ENCODE measurements around the gene RAVER1. TPM values are rescaled to one million over a fixed set of nuclear protein-coding genes. Genes with fewer than 3 reads are reported as not detected.

Gene RAVER1
- total and polyA plus RNA-seq, 9 of the 15 experiments (the other 6 are each of a cell fraction or from before 2014, with no cell fraction given): 0.06 to 113 (median 7.0) TPM

GRCh38 chr19:10288662-10289166 is 44.6 kb downstream of the RAVER1 start (continued):
- TF ChIP-seq NR0B1 (IDR thresholded peaks at IDR 0.05; ENCODE audit: partially characterized antibody): no peak
- TF ChIP-seq THRAP3 (IDR thresholded peaks at IDR 0.05; ENCODE audit: borderline replicate concordance): no peak
- no peak for TF ChIP-seq ARID4B (CRISPR knock-in tag; IDR thresholded peaks at IDR 0.05)
- no peak for TF ChIP-seq GTF3C2 (IDR thresholded peaks at IDR 0.05; ENCODE audit: borderline replicate concordance, extremely low read depth, insufficient read length)
- TF ChIP-seq MITF (IDR thresholded peaks at IDR 0.05): no peak
- no peak; the same call in 1 of the 2 replicates for TF ChIP-seq HDAC2 (IDR thresholded peaks at IDR 0.05)
- TF ChIP-seq PRMT5 (CRISPR knock-in tag; IDR thresholded peaks at IDR 0.05): no peak
- no peak; a peak in 1 of 4 replicates for TF ChIP-seq HDAC1 (IDR thresholded peaks at IDR 0.05)
- no peak for TF ChIP-seq ZNF518B (CRISPR knock-in tag; IDR thresholded peaks at IDR 0.05)
- 0 out of 2 replicates have a peak, but pooled peaks have one; percentile 5 for TF ChIP-seq LCOR (CRISPR knock-in tag; IDR thresholded peaks at IDR 0.05)
- TF ChIP-seq ZNF695 (CRISPR knock-in tag; IDR thresholded peaks at IDR 0.05): no peak
- peak; percentile 50; the same call in 1 of the 2 replicates for TF ChIP-seq PML (IDR thresholded peaks at IDR 0.05; ENCODE audit: low read length)
- TF ChIP-seq ZNF12 (CRISPR knock-in tag; IDR thresholded peaks at IDR 0.05): no peak

Data from K562 (cell line).